Measurements from ENCODE around the gene GIMD1. TPM values are rescaled to one million over a fixed set of nuclear protein-coding genes. Genes with fewer than 3 reads are reported as not detected.
"Not testable (repeated sequence)": the region's sequence is repeated elsewhere in the genome, so short reads cannot be mapped to it uniquely, and the experiment has no call there.

The GIMD1 gene
- not detected for total RNA-seq

- no peak within 1 kb of the TSS for H3K4me3 ChIP-seq (ENCODE audit: low read length in 3 of 3)
- no peak within 1 kb of the TSS for H3K27ac ChIP-seq (ENCODE audit: low read depth, low read length)
- H3K4me1 ChIP-seq (ENCODE audit: control insufficient read depth in 3 of 3, insufficient read depth in 3 of 3, low read length in 3 of 3): peaks cover 0 to 5% (median 0%) of the 10 kb centered on the region in 3 donors
- no peaks in the 10 kb centered on the region for H3K27me3 ChIP-seq (ENCODE audit: control insufficient read depth in 3 of 3, insufficient read depth in 3 of 3, low read length in 3 of 3)
- H3K36me3 ChIP-seq (ENCODE audit: control insufficient read depth in 3 of 3, insufficient read depth in 3 of 3, low read length in 3 of 3): no peaks in the 10 kb centered on the region
- H3K9me3 ChIP-seq (ENCODE audit: control insufficient read depth in 3 of 3, low read length in 3 of 3): no peaks in the 10 kb centered on the region
- H3K9ac ChIP-seq (ENCODE audit: low read depth in 1 of 3, low read length in 3 of 3): no peak within 1 kb of the TSS
Observed at GRCh38 chr4:106368678-106369077, at the start of gene GIMD1. GIMD1 (minus strand) TSS chr4:106368778; CDS start chr4:106367435, 1,343 bp downstream.

- H3K27me3 ChIP-seq (ENCODE audit: control insufficient read depth in 3 of 3, insufficient read depth in 3 of 3, low read length in 3 of 3): no peaks in the 10 kb centered on the region
- no peaks in the 10 kb centered on the region for H3K36me3 ChIP-seq (ENCODE audit: control insufficient read depth in 3 of 3, insufficient read depth in 3 of 3, low read length in 3 of 3)
- H3K4me1 ChIP-seq (ENCODE audit: control insufficient read depth in 3 of 3, insufficient read depth in 3 of 3, low read length in 3 of 3): no peaks in the 10 kb centered on the region
Observed at GRCh38 chr4:106414366-106414765, 45.8 kb upstream of the GIMD1 start.

GRCh38 chr4:106409901-106410889 is 41.6 kb upstream of the GIMD1 start:
- no peaks in the 10 kb centered on the region for H3K36me3 ChIP-seq (ENCODE audit: control insufficient read depth in 3 of 3, insufficient read depth in 3 of 3, low read length in 3 of 3)
- no peaks in the 10 kb centered on the region for H3K4me1 ChIP-seq (ENCODE audit: control insufficient read depth in 3 of 3, insufficient read depth in 3 of 3, low read length in 3 of 3)
- H3K9me3 ChIP-seq (ENCODE audit: control insufficient read depth in 3 of 3, low read length in 3 of 3): no peaks in the 10 kb centered on the region
- H3K27me3 ChIP-seq (ENCODE audit: control insufficient read depth in 3 of 3, insufficient read depth in 3 of 3, low read length in 3 of 3): no peaks in the 10 kb centered on the region
- H3K9ac ChIP-seq (ENCODE audit: low read depth in 1 of 3, low read length in 3 of 3): no peak overlapping the region
- H3K4me3 ChIP-seq (ENCODE audit: low read length in 3 of 3): no peak overlapping the region
- no peak overlapping the region for H3K27ac ChIP-seq (ENCODE audit: low read depth, low read length)

More at GRCh38 chr4:106414366-106414765, 45.8 kb upstream of the GIMD1 start:
- Histone ChIP-seq H3K4me3 (ENCODE audit: low read length in 3 of 3) (no peak overlapping the region), H3K27ac (ENCODE audit: low read depth, low read length) (no peak overlapping the region), H3K9ac (ENCODE audit: low read depth in 1 of 3, low read length in 3 of 3) (no peak overlapping the region), H3K9me3 (ENCODE audit: control insufficient read depth in 3 of 3, low read length in 3 of 3) (no peaks in the 10 kb centered on the region)

- not testable (repeated sequence) for H3K9ac ChIP-seq (ENCODE audit: low read depth in 1 of 3, low read length in 3 of 3); H3K4me3 ChIP-seq (ENCODE audit: low read length in 3 of 3); H3K27me3 ChIP-seq (ENCODE audit: control insufficient read depth in 3 of 3, insufficient read depth in 3 of 3, low read length in 3 of 3); H3K9me3 ChIP-seq (ENCODE audit: control insufficient read depth in 3 of 3, low read length in 3 of 3); H3K4me1 ChIP-seq (ENCODE audit: control insufficient read depth in 3 of 3, insufficient read depth in 3 of 3, low read length in 3 of 3); H3K36me3 ChIP-seq (ENCODE audit: control insufficient read depth in 3 of 3, insufficient read depth in 3 of 3, low read length in 3 of 3); H3K27ac ChIP-seq (ENCODE audit: low read depth, low read length)
Observed at GRCh38 chr4:106408004-106408403, 39.4 kb upstream of the GIMD1 start.

GRCh38 chr4:106401157-106401556 is 32.6 kb upstream of the GIMD1 start:
- peaks cover 0 to 2% (median 0%) of the 10 kb centered on the region in 3 donors for H3K9me3 ChIP-seq (ENCODE audit: control insufficient read depth in 3 of 3, low read length in 3 of 3)
- H3K27me3 ChIP-seq (ENCODE audit: control insufficient read depth in 3 of 3, insufficient read depth in 3 of 3, low read length in 3 of 3): no peaks in the 10 kb centered on the region
- no peak overlapping the region for H3K27ac ChIP-seq (ENCODE audit: low read depth, low read length)
- H3K9ac ChIP-seq (ENCODE audit: low read depth in 1 of 3, low read length in 3 of 3): no peak overlapping the region
- H3K36me3 ChIP-seq (ENCODE audit: control insufficient read depth in 3 of 3, insufficient read depth in 3 of 3, low read length in 3 of 3): no peaks in the 10 kb centered on the region
- no peak overlapping the region for H3K4me3 ChIP-seq (ENCODE audit: low read length in 3 of 3)
- no peaks in the 10 kb centered on the region for H3K4me1 ChIP-seq (ENCODE audit: control insufficient read depth in 3 of 3, insufficient read depth in 3 of 3, low read length in 3 of 3)

GRCh38 chr4:106398898-106399297 is 30.3 kb upstream of the GIMD1 start:
- H3K36me3 ChIP-seq (ENCODE audit: control insufficient read depth in 3 of 3, insufficient read depth in 3 of 3, low read length in 3 of 3); H3K27ac ChIP-seq (ENCODE audit: low read depth, low read length); H3K9me3 ChIP-seq (ENCODE audit: control insufficient read depth in 3 of 3, low read length in 3 of 3); H3K4me3 ChIP-seq (ENCODE audit: low read length in 3 of 3); H3K4me1 ChIP-seq (ENCODE audit: control insufficient read depth in 3 of 3, insufficient read depth in 3 of 3, low read length in 3 of 3); H3K27me3 ChIP-seq (ENCODE audit: control insufficient read depth in 3 of 3, insufficient read depth in 3 of 3, low read length in 3 of 3); H3K9ac ChIP-seq (ENCODE audit: low read depth in 1 of 3, low read length in 3 of 3): not testable (repeated sequence)

- Histone ChIP-seq H3K9me3 (ENCODE audit: control insufficient read depth in 3 of 3, low read length in 3 of 3) (peaks cover 0 to 2% (median 0%) of the 10 kb centered on the region in 3 donors), H3K36me3 (ENCODE audit: control insufficient read depth in 3 of 3, insufficient read depth in 3 of 3, low read length in 3 of 3) (no peaks in the 10 kb centered on the region), H3K4me1 (ENCODE audit: control insufficient read depth in 3 of 3, insufficient read depth in 3 of 3, low read length in 3 of 3) (no peaks in the 10 kb centered on the region)
Observed at GRCh38 chr4:106395582-106395981, 27.0 kb upstream of the GIMD1 start.

GRCh38 chr4:106385853-106386393 is 17.3 kb upstream of the GIMD1 start:
- H3K4me1 ChIP-seq (ENCODE audit: control insufficient read depth in 3 of 3, insufficient read depth in 3 of 3, low read length in 3 of 3): no peaks in the 10 kb centered on the region
- peaks cover 0 to 2% (median 0%) of the 10 kb centered on the region in 3 donors for H3K9me3 ChIP-seq (ENCODE audit: control insufficient read depth in 3 of 3, low read length in 3 of 3)
- H3K36me3 ChIP-seq (ENCODE audit: control insufficient read depth in 3 of 3, insufficient read depth in 3 of 3, low read length in 3 of 3): no peaks in the 10 kb centered on the region
- no peak overlapping the region for H3K27ac ChIP-seq (ENCODE audit: low read depth, low read length)
- H3K4me3 ChIP-seq (ENCODE audit: low read length in 3 of 3): no peak overlapping the region
- H3K27me3 ChIP-seq (ENCODE audit: control insufficient read depth in 3 of 3, insufficient read depth in 3 of 3, low read length in 3 of 3): no peaks in the 10 kb centered on the region
- H3K9ac ChIP-seq (ENCODE audit: low read depth in 1 of 3, low read length in 3 of 3): no peak overlapping the region

More at GRCh38 chr4:106395582-106395981, 27.0 kb upstream of the GIMD1 start:
- H3K9ac ChIP-seq (ENCODE audit: low read depth in 1 of 3, low read length in 3 of 3): no peak overlapping the region
- H3K27ac ChIP-seq (ENCODE audit: low read depth, low read length): no peak overlapping the region
- H3K27me3 ChIP-seq (ENCODE audit: control insufficient read depth in 3 of 3, insufficient read depth in 3 of 3, low read length in 3 of 3): no peaks in the 10 kb centered on the region
- no peak overlapping the region for H3K4me3 ChIP-seq (ENCODE audit: low read length in 3 of 3)

GRCh38 chr4:106384878-106385277 is 16.3 kb upstream of the GIMD1 start:
- Histone ChIP-seq H3K4me1 (ENCODE audit: control insufficient read depth in 3 of 3, insufficient read depth in 3 of 3, low read length in 3 of 3) (no peaks in the 10 kb centered on the region), H3K9ac (ENCODE audit: low read depth in 1 of 3, low read length in 3 of 3) (no peak overlapping the region), H3K9me3 (ENCODE audit: control insufficient read depth in 3 of 3, low read length in 3 of 3) (peaks cover 0 to 2% (median 0%) of the 10 kb centered on the region in 3 donors), H3K36me3 (ENCODE audit: control insufficient read depth in 3 of 3, insufficient read depth in 3 of 3, low read length in 3 of 3) (no peaks in the 10 kb centered on the region), H3K27me3 (ENCODE audit: control insufficient read depth in 3 of 3, insufficient read depth in 3 of 3, low read length in 3 of 3) (no peaks in the 10 kb centered on the region), H3K27ac (ENCODE audit: low read depth, low read length) (no peak overlapping the region), H3K4me3 (ENCODE audit: low read length in 3 of 3) (no peak overlapping the region)

- no peak overlapping the region for H3K4me3 ChIP-seq (ENCODE audit: low read length in 3 of 3)
- H3K36me3 ChIP-seq (ENCODE audit: control insufficient read depth in 3 of 3, insufficient read depth in 3 of 3, low read length in 3 of 3): no peaks in the 10 kb centered on the region
- H3K9ac ChIP-seq (ENCODE audit: low read depth in 1 of 3, low read length in 3 of 3): no peak overlapping the region
- H3K27me3 ChIP-seq (ENCODE audit: control insufficient read depth in 3 of 3, insufficient read depth in 3 of 3, low read length in 3 of 3): no peaks in the 10 kb centered on the region
- no peak overlapping the region for H3K27ac ChIP-seq (ENCODE audit: low read depth, low read length)
- peaks cover 0 to 1% (median 0%) of the 10 kb centered on the region in 3 donors for H3K9me3 ChIP-seq (ENCODE audit: control insufficient read depth in 3 of 3, low read length in 3 of 3)
- no peaks in the 10 kb centered on the region for H3K4me1 ChIP-seq (ENCODE audit: control insufficient read depth in 3 of 3, insufficient read depth in 3 of 3, low read length in 3 of 3)
Observed at GRCh38 chr4:106380179-106380578, 11.6 kb upstream of the GIMD1 start.
